Measurements from ENCODE around the gene NOC4L. TPM values are rescaled to one million over a fixed set of nuclear protein-coding genes. Genes with fewer than 3 reads are reported as not detected.

NOC4L gene
- total RNA-seq, 1 donor from 2014 or later, result 15.8 TPM

DNA sequence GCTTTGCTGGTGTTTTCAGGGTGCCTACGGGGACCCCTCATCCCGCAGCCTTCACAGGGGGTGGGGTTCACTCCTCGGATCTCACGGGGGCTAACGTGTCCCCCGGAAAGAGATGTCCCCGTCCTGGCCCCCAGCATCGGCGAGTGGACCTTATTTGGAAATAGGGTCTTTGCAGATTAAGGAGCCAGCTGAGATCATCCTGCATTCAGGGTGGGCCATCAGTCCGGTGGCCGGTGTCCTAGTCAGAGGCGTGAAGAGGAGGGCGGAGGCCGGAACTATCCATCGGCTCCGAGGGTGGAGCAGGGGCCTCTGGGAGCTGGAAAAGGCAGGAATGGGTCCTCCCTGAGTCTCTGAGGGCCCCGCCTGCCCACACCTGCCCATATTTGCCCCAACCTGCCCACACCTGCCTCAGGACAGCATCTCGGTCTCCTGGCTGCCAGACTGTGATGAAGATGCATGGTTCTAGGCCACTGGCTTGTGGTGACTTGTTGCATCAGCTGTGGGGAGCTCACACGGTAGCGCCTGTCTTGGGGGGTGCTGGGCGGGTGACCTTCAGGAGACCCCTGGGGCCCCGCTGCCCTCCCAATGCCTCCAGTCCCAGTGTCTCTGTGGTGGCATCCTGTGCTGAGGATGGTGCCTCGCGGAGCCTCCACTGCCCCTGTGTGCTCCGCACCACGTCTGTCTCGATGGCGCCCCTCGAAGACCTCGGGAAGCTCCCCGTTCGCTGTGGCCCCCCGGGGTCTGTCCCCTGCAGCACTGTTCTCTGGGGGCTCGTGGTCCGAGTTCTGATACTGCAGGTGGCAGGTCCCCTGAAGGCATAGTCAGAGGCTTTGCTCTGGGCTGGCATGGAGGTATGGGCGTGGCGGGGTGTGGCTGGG lies 14.7 kb downstream of the NOC4L start:
- Histone ChIP-seq H3K4me1 (peaks cover 21% of the 10 kb centered on the region), H3K27ac (no peak overlapping the region), H3K36me3 (no peaks in the 10 kb centered on the region), H3K4me3 (no peak overlapping the region), H3K27me3 (ENCODE audit: low read depth) (no peaks in the 10 kb centered on the region), H3K9me3 (no peaks in the 10 kb centered on the region)
- no peak for DNase-seq
- intact Hi-C loops (cut with DNase I), result no loop called here
- TF ChIP-seq, protein P1, sequence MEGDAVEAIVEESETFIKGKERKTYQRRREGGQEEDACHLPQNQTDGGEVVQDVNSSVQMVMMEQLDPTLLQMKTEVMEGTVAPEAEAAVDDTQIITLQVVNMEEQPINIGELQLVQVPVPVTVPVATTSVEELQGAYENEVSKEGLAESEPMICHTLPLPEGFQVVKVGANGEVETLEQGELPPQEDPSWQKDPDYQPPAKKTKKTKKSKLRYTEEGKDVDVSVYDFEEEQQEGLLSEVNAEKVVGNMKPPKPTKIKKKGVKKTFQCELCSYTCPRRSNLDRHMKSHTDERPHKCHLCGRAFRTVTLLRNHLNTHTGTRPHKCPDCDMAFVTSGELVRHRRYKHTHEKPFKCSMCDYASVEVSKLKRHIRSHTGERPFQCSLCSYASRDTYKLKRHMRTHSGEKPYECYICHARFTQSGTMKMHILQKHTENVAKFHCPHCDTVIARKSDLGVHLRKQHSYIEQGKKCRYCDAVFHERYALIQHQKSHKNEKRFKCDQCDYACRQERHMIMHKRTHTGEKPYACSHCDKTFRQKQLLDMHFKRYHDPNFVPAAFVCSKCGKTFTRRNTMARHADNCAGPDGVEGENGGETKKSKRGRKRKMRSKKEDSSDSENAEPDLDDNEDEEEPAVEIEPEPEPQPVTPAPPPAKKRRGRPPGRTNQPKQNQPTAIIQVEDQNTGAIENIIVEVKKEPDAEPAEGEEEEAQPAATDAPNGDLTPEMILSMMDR (IDR thresholded peaks at IDR 0.05), result no peak
- ATAC-seq, result no peak

DNA sequence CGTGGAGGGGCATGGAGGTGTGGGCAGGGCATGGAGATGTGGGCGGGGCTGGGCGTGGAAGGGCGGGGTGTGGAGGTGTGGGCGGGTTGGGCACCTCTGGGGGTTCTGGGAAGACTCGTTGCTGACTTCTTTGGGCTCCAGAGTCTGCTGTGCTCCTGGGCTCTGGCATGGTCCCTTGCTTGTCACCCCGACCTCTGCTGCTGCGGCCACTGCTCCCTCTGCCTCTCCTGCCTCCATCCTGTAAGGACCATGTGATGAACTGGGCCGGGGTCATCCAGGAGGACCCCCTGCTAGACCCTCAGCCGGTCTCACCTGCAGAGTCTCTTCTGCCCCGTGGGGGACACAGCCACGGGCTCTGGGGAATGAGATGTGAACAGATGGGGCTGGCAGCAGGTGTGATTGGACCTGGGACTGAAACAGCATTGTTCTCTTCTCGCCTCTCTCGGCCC lies 15.3 kb downstream of the NOC4L start:
- no peak for DNase-seq
- ATAC-seq, result no peak
- TF ChIP-seq, protein P1 (IDR thresholded peaks at IDR 0.05), result no peak
- Histone ChIP-seq H3K27ac (no peak overlapping the region), H3K9me3 (no peaks in the 10 kb centered on the region), H3K27me3 (ENCODE audit: low read depth) (no peaks in the 10 kb centered on the region), H3K4me1 (peaks cover 15% of the 10 kb centered on the region), H3K36me3 (no peaks in the 10 kb centered on the region), H3K4me3 (no peak overlapping the region)
- intact Hi-C loops (cut with DNase I), result no loop called here

DNA sequence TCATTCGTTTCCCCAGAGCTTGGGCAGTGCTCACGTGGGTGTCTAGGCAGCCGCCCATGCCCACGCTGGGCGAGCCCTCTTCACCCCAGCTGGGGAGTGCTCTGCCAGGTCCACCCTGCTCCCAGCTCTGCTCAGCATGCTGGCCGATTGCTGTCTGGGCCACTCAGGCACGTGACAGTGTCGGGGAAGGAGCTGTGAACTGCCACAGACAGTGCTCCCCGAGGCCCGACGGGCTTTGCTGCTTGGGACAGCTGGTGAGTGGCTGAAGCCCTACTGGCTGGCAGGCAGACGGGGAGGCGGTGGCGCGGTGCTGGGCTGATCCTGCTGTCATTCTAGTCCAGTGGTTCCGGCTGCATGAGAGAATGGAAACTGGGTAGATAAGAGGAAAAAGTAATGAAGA lies 15.8 kb downstream of the NOC4L start:
- no peak for ATAC-seq
- intact Hi-C loops (cut with DNase I), result no loop called here
- H3K4me3 ChIP-seq, result no peak overlapping the region
- H3K27ac ChIP-seq, result no peak overlapping the region
- H3K4me1 ChIP-seq, result peaks cover 14% of the 10 kb centered on the region
- H3K27me3 ChIP-seq (ENCODE audit: low read depth), result no peaks in the 10 kb centered on the region
- no peaks in the 10 kb centered on the region for H3K36me3 ChIP-seq
- DNase-seq, result no peak
- TF ChIP-seq, protein P1 (IDR thresholded peaks at IDR 0.05), result no peak
- no peaks in the 10 kb centered on the region for H3K9me3 ChIP-seq

DNA sequence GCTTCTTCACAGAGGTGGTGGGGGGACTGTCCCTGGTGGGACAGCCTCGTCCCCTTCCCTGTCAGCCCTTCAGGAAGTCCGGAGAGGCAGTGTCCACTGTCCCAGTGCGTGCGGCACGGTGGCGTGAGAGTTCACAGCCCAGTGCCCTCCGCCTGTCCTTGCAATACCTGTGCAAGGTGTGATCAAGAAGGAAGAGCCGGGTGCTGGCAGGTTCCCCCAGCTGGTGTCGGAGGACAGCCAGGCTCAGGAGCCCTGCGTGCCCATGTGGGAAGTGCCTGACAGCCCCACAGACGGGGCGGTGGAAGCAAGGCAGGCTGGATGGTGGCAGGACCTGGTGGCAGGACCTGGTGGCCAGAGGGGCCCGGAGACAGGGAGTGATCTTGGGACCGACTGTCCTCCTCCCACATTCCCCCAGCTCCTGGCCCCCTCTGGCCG lies 16.4 kb downstream of the NOC4L start:
- no peak overlapping the region for H3K27ac ChIP-seq
- ATAC-seq, result no peak
- DNase-seq, result no peak
- no peaks in the 10 kb centered on the region for H3K27me3 ChIP-seq (ENCODE audit: low read depth)
- no peaks in the 10 kb centered on the region for H3K36me3 ChIP-seq
- no peaks in the 10 kb centered on the region for H3K9me3 ChIP-seq
- TF ChIP-seq, protein P1 (IDR thresholded peaks at IDR 0.05), result no peak
- intact Hi-C loops (cut with DNase I), result no loop called here
- H3K4me3 ChIP-seq, result no peak overlapping the region
- peaks cover 14% of the 10 kb centered on the region for H3K4me1 ChIP-seq

DNA sequence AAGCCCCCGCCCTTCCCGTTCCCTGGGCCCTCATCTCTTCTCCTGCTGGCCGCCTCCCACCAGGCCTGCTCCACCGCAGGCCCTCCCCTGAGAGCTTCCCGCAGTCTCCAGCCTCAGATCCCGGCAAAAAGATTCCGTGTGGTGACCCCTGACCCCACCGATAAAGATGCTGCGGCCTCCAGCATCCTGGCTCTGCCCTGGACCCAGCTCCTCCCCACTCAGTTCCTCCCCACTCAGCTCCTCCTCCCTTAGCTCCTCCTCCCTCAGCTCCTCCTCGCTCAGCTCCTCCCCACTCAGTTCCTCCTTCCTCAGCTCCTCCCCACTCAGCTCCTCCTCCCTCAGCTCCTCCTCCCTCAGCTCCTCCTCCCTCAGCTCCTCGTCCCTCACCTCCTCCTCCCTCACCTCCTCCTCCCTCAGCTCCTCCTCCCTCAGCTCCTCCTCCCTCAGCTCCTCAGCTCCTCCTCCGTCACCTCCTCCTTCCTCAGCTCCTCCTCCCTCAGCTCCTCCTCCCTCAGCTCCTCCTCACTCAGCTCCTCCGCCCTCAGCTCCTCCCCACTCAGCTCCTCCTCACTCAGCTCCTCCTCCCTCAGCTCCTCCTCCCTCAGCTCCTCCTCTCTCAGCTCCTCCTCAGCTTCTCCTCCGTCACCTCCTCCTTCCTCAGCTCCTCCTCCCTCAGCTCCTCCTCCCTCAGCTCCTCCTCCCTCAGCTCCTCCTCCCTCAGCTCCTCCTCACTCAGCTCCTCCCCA lies 17.0 kb downstream of the NOC4L start:
- Histone ChIP-seq H3K4me1 (peaks cover 14% of the 10 kb centered on the region), H3K36me3 (no peaks in the 10 kb centered on the region), H3K27me3 (ENCODE audit: low read depth) (no peaks in the 10 kb centered on the region), H3K27ac (no peak overlapping the region), H3K9me3 (no peaks in the 10 kb centered on the region), H3K4me3 (no peak overlapping the region)
- no peak for DNase-seq
- TF ChIP-seq, protein P1 (IDR thresholded peaks at IDR 0.05), result no peak
- ATAC-seq, result no peak
- intact Hi-C loops (cut with DNase I), result no loop called here
